ENCODE measurements around the gene PAH.

DNA sequence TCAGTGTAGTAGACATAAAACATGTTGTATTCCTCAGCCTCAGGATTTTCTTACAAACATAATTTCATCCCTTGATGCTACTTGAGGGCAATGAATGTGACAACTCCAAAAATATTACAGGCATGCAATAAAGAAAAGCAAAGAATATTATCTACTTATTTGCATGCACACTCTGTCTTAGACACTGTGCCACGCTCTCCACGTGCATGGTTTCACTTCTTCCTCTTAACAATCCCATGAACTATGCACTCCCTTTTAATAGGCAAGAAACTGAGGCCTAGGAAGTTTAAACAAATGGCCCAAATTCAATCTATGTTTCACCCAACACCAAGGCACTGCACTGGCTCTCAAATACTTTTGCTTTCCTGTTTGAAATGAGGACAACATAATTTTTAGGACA is 1.8 kb upstream of the PAH start:
- TF ChIP-seq, protein P1, sequence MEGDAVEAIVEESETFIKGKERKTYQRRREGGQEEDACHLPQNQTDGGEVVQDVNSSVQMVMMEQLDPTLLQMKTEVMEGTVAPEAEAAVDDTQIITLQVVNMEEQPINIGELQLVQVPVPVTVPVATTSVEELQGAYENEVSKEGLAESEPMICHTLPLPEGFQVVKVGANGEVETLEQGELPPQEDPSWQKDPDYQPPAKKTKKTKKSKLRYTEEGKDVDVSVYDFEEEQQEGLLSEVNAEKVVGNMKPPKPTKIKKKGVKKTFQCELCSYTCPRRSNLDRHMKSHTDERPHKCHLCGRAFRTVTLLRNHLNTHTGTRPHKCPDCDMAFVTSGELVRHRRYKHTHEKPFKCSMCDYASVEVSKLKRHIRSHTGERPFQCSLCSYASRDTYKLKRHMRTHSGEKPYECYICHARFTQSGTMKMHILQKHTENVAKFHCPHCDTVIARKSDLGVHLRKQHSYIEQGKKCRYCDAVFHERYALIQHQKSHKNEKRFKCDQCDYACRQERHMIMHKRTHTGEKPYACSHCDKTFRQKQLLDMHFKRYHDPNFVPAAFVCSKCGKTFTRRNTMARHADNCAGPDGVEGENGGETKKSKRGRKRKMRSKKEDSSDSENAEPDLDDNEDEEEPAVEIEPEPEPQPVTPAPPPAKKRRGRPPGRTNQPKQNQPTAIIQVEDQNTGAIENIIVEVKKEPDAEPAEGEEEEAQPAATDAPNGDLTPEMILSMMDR (IDR thresholded peaks at IDR 0.05) = no peak
- no peak for TF ChIP-seq POLR2A (IDR thresholded peaks at IDR 0.05)
